HCT116 (cell line): ENCODE data around the gene MAGEA4.

Source experiments
- CTCF ChIP-seq, 3 experiments: fragments of 200-600 bp in 1 of 3; sonication (generic) in 1 of 3; IDR thresholded peaks in 2 of 3; conservative IDR thresholded peaks in 1 of 3; 2 replicates each; pipeline ENCODE4 v1.5.1; 2012 to 2017; ENCODE audit warnings: low read depth in 2 of 3, low read length in 2 of 3, antibody characterized with exemption in 1 of 3, borderline replicate concordance in 1 of 3, control low read depth in 1 of 3, mild to moderate bottlenecking in 1 of 3, mixed read lengths in 1 of 3, mixed run types in 1 of 3, moderate library complexity in 1 of 3; ENCODE audit not compliant: insufficient read depth in 1 of 3
- POLR2A ChIP-seq: IDR thresholded peaks from 2 replicates; pipeline ENCODE4 v1.7.0; 2011; ENCODE audit warnings: borderline replicate concordance; ENCODE audit not compliant: insufficient read depth, insufficient read length; ENCODE audit errors: extremely low read depth

DNA sequence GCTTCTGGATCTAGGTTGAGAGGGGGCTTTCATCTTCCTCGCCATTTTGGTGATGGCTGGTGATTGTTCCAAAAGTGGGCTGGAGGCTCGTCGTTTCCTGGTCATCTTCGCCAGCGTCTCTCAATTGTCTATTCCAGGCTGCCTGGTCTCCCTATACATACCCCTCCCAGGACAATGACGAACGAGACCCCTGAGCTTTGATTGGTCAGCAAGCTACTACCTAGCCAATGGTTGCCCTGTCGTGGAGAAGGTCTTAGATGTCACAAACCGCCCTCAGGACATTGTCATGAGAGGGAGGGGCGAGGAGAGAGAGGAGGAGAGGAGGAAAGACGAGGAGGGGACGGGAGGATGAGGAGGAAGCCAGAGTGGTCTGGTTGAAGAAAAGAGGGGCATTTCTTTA, 7.7 kb upstream of the MAGEA4 start:
- TF ChIP-seq CTCF (IDR thresholded peaks at IDR 0.05 in 2 of 3, conservative IDR thresholded peaks at IDR 0.05 in 1 of 3; ENCODE audit: borderline replicate concordance in 1 of 3, insufficient read depth in 1 of 3, low read depth in 2 of 3, low read length in 2 of 3) (no peak), POLR2A (no peak)
